Adrenal gland (tissue), 5 donors: ENCODE results near the gene FOXRED2.

Experiments
- CTCF ChIP-seq, 6 experiments: fragments of 450-650 bp in 4 of 6; fragments of 200-600 bp in 2 of 6; sonication (generic) in 1 of 6; IDR thresholded peaks; 1 replicate in 5 of 6; 2 replicates in 1 of 6; pipeline versions ENCODE4 v1.5.1 to v1.8.0; 2016 to 2021; ENCODE audit warnings: antibody characterized with exemption in 6 of 6, mild to moderate bottlenecking in 2 of 6, moderate library complexity in 1 of 6
- POLR2A ChIP-seq, 2 donors: fragments of 450-650 bp; IDR thresholded peaks; one replicate each; pipeline ENCODE4 v1.6.1; 2017; ENCODE audit warnings: antibody characterized with exemption in 2 of 2, mild to moderate bottlenecking in 2 of 2, moderate library complexity in 1 of 2
- donor health status: DM: no; HTN: no; CAD: no.

- TF ChIP-seq POLR2A (IDR thresholded peaks at IDR 0.05) (no peak), CTCF (IDR thresholded peaks at IDR 0.05) (peak; percentile 46 to 59 (median 52))
Observed at GRCh38 chr22:36510966-36511881, 4.4 kb upstream of the FOXRED2 start.
